Stimulated activated naive B cell treated with anti-CD40 and anti-IgM and Interleukin-4, amounts not matched to agents 10 μg/mL and 1 μg/mL and 100 μg/mL, for 72 hours (primary cell): ENCODE data around the gene LRRC27.
"Not testable (repeated sequence)": the region's sequence is repeated elsewhere in the genome, so short reads cannot be mapped to it uniquely, and the experiment has no call there.

Experiments
- ATAC-seq, 2 donors: fragments of 150-1000 bp; cut with Tn5 transposase; replicated peaks; 2 replicates each; pipeline ENCODE4 v1.10.0; 2021; ENCODE audit warnings: moderate library complexity in 1 of 2
- DNase-seq: peaks from one replicate; pipeline ENCODE4 v3.0.0; 2021
- H3K27ac Mint-ChIP-seq: one replicate; pipeline ENCODE4 v1.8.0; 2022; ENCODE audit warnings: mild to moderate bottlenecking, mixed read lengths
- H3K27me3 Mint-ChIP-seq, 2 donors: one replicate each; pipeline ENCODE4 v1.8.0; 2022; ENCODE audit warnings: mixed read lengths in 2 of 2
- H3K36me3 Mint-ChIP-seq, 2 donors: one replicate each; pipeline ENCODE4 v1.8.0; 2022; ENCODE audit warnings: mixed read lengths in 2 of 2, mild to moderate bottlenecking in 1 of 2
- H3K4me1 Mint-ChIP-seq, 2 donors: one replicate each; pipeline ENCODE4 v1.8.0; 2022; ENCODE audit warnings: mixed read lengths in 2 of 2, mild to moderate bottlenecking in 1 of 2
- H3K4me3 Mint-ChIP-seq, 2 donors: one replicate each; pipeline ENCODE4 v1.8.0; 2022; ENCODE audit warnings: mild to moderate bottlenecking in 2 of 2, mixed read lengths in 2 of 2, moderate library complexity in 1 of 2
- H3K9me3 Mint-ChIP-seq, 2 donors: one replicate each; pipeline ENCODE4 v1.8.0; 2022; ENCODE audit warnings: mixed read lengths in 2 of 2, mild to moderate bottlenecking in 1 of 2

Gene LRRC27

GRCh38 chr10:132347211-132347930, 15.4 kb downstream of the LRRC27 start:
- H3K27ac Mint-ChIP-seq, result peak overlapping the region; percentile 1

GRCh38 chr10:132347931-132348267, 15.9 kb downstream of the LRRC27 start:
- H3K4me3 Mint-ChIP-seq, result no peak overlapping the region
- H3K4me1 Mint-ChIP-seq, result peaks cover 12 to 21% of the 10 kb centered on the region in 2 donors
- no peaks in the 10 kb centered on the region for H3K27me3 Mint-ChIP-seq
- H3K36me3 Mint-ChIP-seq, result peaks cover 28 to 42% of the 10 kb centered on the region in 2 donors
- DNase-seq (no peak), ATAC-seq (no peak)
- no peaks in the 10 kb centered on the region for H3K9me3 Mint-ChIP-seq
- no peak overlapping the region for H3K27ac Mint-ChIP-seq

More at GRCh38 chr10:132347211-132347930, 15.4 kb downstream of the LRRC27 start:
- Mint-ChIP-seq H3K36me3 (peaks cover 29 to 42% of the 10 kb centered on the region in 2 donors), H3K27me3 (no peaks in the 10 kb centered on the region), H3K4me3 (no peak overlapping the region), H3K4me1 (peaks cover 10 to 17% of the 10 kb centered on the region in 2 donors), H3K9me3 (peaks cover 0 to 2% of the 10 kb centered on the region in 2 donors)
- no peak for DNase-seq
- ATAC-seq, result peak; percentile 31 to 64

GRCh38 chr10:132349766-132350165, 17.8 kb downstream of the LRRC27 start:
- Mint-ChIP-seq H3K27ac (no peak overlapping the region), H3K9me3 (no peaks in the 10 kb centered on the region), H3K4me1 (peaks cover 15 to 26% of the 10 kb centered on the region in 2 donors), H3K4me3 (no peak overlapping the region), H3K27me3 (no peaks in the 10 kb centered on the region), H3K36me3 (peaks cover 31 to 39% of the 10 kb centered on the region in 2 donors)
- ATAC-seq (no peak), DNase-seq (no peak)

- Mint-ChIP-seq H3K4me3 (no peak overlapping the region), H3K9me3 (no peaks in the 10 kb centered on the region), H3K27me3 (no peaks in the 10 kb centered on the region), H3K27ac (no peak overlapping the region), H3K4me1 (peaks cover 14 to 24% of the 10 kb centered on the region in 2 donors), H3K36me3 (peaks cover 28 to 37% of the 10 kb centered on the region in 2 donors)
- DNase-seq (no peak), ATAC-seq (no peak)
Observed at GRCh38 chr10:132350391-132350790, 18.4 kb downstream of the LRRC27 start.

GRCh38 chr10:132350946-132351345, 19.0 kb downstream of the LRRC27 start:
- no peak overlapping the region for H3K4me3 Mint-ChIP-seq

GRCh38 chr10:132351611-132352010, 19.6 kb downstream of the LRRC27 start:
- no peaks in the 10 kb centered on the region for H3K27me3 Mint-ChIP-seq
- no peak overlapping the region for H3K27ac Mint-ChIP-seq
- ATAC-seq (no peak), DNase-seq (no peak)
- peaks cover 22 to 35% of the 10 kb centered on the region in 2 donors for H3K36me3 Mint-ChIP-seq
- H3K4me3 Mint-ChIP-seq, result no peak overlapping the region
- no peaks in the 10 kb centered on the region for H3K9me3 Mint-ChIP-seq
- H3K4me1 Mint-ChIP-seq, result peaks cover 11 to 19% of the 10 kb centered on the region in 2 donors

More at GRCh38 chr10:132350946-132351345, 19.0 kb downstream of the LRRC27 start:
- ATAC-seq (no peak), DNase-seq (no peak)
- H3K4me1 Mint-ChIP-seq, result peaks cover 11 to 20% of the 10 kb centered on the region in 2 donors
- H3K27me3 Mint-ChIP-seq, result no peaks in the 10 kb centered on the region
- H3K27ac Mint-ChIP-seq, result no peak overlapping the region
- H3K36me3 Mint-ChIP-seq, result peaks cover 23 to 36% of the 10 kb centered on the region in 2 donors
- H3K9me3 Mint-ChIP-seq, result no peaks in the 10 kb centered on the region

- not testable (repeated sequence) for H3K27me3 Mint-ChIP-seq, H3K27ac Mint-ChIP-seq, H3K4me1 Mint-ChIP-seq, H3K9me3 Mint-ChIP-seq, H3K4me3 Mint-ChIP-seq
- peaks cover 15 to 27% of the 10 kb centered on the region in 2 donors for H3K36me3 Mint-ChIP-seq
- peak; percentile 47 for DNase-seq
- ATAC-seq, result peak; percentile 72 to 83
Observed at GRCh38 chr10:132352462-132353308, 20.7 kb downstream of the LRRC27 start.

DNA sequence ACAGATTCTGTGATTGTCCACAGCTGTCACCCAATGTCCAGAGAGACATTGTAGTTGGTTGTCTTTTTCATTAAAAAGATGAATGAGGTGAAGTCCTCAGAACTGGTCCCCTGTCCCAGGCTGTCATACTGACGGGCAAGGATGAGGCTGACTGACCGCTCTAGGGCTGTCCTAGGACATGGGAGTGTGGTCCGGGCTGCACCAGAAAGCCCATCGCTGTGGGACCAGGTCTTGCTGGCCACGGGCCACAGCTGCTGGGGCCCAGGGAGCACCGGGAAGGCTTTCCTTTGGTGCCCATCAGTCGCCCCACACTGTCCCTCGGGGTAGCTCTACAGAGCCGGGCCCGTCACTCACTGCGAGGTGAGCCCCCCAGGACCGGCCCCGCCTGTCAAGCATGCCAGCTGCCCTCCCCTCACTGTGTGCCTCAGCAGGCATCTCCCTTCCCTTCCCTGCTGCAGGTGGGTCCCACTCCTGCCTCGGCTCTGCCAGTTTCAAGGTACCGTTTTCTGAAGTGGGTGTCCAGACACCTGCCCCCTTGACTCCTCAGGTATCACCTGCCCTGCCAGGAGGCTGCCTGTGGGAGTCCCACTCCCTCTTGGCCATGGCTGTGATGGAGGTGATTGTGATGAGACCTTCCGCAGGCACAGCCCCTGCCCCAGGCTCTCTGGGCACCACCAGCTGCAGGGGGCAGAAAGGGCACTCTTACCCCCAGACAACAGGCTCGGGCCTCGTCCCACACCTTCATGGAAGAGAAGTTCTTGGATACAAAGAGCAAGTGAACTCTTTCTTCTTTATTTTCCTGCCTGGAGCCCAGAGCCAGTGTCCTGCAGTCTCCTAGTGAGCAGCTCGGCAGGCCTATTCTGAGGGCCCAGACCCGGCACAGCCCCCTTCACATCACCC, 21.7 kb downstream of the LRRC27 start:
- H3K36me3 Mint-ChIP-seq, result peaks cover 15 to 24% of the 10 kb centered on the region in 2 donors
- H3K9me3 Mint-ChIP-seq, result peaks cover 0 to 2% of the 10 kb centered on the region in 2 donors
- no peaks in the 10 kb centered on the region for H3K27me3 Mint-ChIP-seq
- DNase-seq (no peak), ATAC-seq (no peak)
- H3K27ac Mint-ChIP-seq, result peak overlapping the region; percentile 34
- no peak overlapping the region for H3K4me3 Mint-ChIP-seq
- H3K4me1 Mint-ChIP-seq, result peaks cover 5 to 9% of the 10 kb centered on the region in 2 donors

DNA sequence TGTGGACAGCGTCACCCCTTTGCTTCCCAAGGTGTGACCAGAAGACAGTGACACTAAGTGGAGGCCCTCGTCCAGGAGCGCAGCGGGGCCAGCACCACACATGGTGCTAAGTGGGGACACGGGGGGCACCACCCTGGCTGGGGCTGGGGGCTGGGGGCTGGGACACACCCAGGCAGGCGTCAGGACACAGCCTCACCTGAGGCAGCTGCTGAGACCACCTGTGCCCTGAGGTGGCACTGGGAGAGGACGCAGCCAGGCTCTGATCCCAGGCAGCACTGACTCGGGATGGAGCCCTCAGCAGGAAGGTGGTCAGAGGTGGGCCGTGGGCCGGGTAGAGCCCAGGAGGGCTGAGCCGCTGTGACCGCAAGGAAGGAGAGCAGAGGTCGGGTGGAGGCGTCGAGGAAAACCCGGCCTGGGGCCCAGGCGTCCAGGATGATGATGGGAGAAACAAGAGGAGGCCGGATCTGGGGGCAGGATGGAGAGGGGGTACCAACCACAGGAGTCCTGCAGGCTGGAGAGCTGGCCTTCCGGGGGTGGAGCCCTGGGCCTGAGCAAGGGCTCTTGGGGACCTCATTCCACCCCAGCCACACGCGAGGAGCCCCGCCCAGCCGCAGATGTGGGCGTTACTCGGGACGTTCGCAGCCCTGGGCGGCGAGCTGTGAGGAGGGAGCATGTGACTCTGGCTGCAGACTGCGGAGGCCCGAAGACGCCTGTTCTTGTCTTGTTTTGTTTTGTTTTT, 22.5 kb downstream of the LRRC27 start:
- Mint-ChIP-seq H3K4me3 (no peak overlapping the region), H3K27me3 (no peaks in the 10 kb centered on the region), H3K4me1 (peaks cover 5 to 9% of the 10 kb centered on the region in 2 donors), H3K36me3 (peaks cover 15 to 19% of the 10 kb centered on the region in 2 donors), H3K27ac (no peak overlapping the region), H3K9me3 (peaks cover 0 to 2% of the 10 kb centered on the region in 2 donors)
- ATAC-seq, result no peak
- no peak for DNase-seq

GRCh38 chr10:132355297-132355696, 23.3 kb downstream of the LRRC27 start:
- DNase-seq (no peak), ATAC-seq (no peak)
- peaks cover 13 to 18% of the 10 kb centered on the region in 2 donors for H3K36me3 Mint-ChIP-seq
- H3K27ac Mint-ChIP-seq, result peak overlapping the region; percentile 9
- peaks cover 5 to 9% of the 10 kb centered on the region in 2 donors for H3K4me1 Mint-ChIP-seq
- H3K4me3 Mint-ChIP-seq, result no peak overlapping the region
- H3K27me3 Mint-ChIP-seq, result no peaks in the 10 kb centered on the region
- H3K9me3 Mint-ChIP-seq, result peaks cover 0 to 2% of the 10 kb centered on the region in 2 donors

GRCh38 chr10:132355754-132356153, 23.8 kb downstream of the LRRC27 start:
- no peak for ATAC-seq
- Mint-ChIP-seq H3K27me3 (no peaks in the 10 kb centered on the region), H3K4me3 (no peak overlapping the region), H3K4me1 (peaks cover 7 to 9% of the 10 kb centered on the region in 2 donors), H3K36me3 (peaks cover 11 to 18% of the 10 kb centered on the region in 2 donors), H3K9me3 (peaks cover 0 to 2% of the 10 kb centered on the region in 2 donors), H3K27ac (no peak overlapping the region)
- DNase-seq, result no peak

DNA sequence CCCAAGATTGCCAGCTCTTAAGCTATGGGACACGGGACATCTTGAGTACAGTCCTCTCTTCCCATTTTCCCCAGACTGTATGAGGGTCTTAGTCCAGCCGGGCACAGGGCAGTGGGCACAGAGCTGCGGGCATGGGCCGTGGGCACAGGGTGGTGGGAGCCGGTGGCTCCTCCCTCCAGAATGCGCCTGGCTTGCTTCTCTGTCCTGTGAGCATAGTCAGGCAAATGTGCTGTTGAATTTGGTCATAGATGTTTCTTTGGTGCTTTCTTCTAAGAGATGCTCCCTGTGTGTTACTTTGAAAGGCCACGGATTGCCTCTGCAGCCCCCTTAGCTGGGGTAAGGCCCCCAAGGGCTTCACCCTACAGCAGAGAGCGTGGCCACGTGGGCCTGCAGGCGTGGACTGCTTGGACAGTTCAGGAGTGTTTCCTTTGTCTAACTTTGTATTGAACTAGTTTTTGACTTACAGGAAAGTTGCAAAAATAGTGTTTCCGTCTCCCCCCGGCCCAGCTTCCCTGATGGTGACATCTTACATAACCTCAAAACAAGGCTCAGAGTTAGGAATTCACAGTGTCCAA, 24.7 kb downstream of the LRRC27 start:
- no peak for ATAC-seq
- H3K36me3 Mint-ChIP-seq, result peaks cover 8 to 16% of the 10 kb centered on the region in 2 donors
- no peak overlapping the region for H3K27ac Mint-ChIP-seq
- peaks cover 7 to 9% of the 10 kb centered on the region in 2 donors for H3K4me1 Mint-ChIP-seq
- no peak for DNase-seq
- H3K4me3 Mint-ChIP-seq, result no peak overlapping the region
- no peaks in the 10 kb centered on the region for H3K27me3 Mint-ChIP-seq
- H3K9me3 Mint-ChIP-seq, result peaks cover 0 to 2% of the 10 kb centered on the region in 2 donors
